COLO829 (cell line): Measurements from ENCODE around the gene ERH.
"Not testable (repeated sequence)": the region's sequence is repeated elsewhere in the genome, so short reads cannot be mapped to it uniquely, and the experiment has no call there.

Experiments
- DNase-seq: peaks from one replicate; pipeline ENCODE4 v3.0.0; 2012; ENCODE audit warnings: low spot score

ERH gene

DNA sequence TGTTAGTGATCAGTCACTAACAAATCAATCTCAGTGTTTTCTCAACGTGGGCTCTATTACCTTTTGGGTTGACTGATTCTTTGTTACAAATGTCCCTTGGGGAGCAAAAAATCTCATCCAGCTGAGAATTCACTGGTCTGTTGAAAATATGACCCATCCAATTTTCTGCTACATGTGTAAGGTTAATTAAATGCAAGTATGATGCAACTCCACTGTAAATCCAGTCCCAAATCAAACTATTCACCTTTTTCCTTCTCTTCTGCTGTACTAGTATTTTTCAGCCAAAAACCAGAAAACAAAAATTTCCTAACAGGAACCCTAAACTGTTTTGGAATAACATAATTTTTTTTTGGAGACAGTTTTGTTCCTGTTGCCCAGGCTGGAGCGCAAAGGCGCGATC is 2.2 kb downstream of the ERH start:
- DNase-seq = no peak

DNA sequence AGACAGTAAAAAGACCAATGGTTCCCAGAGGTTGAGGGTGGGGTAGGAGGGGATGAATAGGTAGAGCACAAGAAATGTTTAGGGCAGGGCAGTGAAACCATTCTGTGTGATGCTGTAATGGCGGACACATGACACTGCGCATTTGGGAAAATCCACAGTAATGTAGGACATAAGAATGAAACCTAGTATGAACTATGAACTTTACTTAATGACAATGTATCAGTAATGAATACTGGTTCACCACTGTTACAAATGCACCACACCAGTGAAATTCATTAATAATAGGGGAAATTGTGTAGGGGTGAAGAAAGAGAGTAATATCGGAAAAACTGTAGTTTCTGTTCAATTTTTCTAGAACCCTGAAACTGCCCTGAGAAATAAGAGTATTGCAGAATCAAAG is 5.6 kb downstream of the ERH start:
- no peak for DNase-seq

DNA sequence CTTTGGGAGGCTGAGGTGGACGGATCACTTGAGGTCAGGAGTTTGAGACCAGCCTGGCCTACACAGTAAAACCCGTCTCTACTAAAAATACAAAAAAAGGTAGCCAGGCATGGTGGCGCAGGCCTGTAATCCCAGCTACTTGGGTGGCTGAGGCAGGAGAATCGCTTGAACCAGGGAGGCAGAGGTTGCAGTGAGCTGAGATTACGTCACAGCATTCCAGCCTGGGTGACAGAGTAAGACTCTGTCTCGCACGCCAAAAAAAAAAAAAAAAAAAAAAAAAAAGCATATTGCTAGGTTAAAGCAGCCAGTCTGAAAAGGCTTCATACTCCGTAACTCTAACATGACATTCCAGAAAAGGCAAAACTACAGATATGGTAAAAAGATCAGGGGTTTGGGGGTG is 6.7 kb downstream of the ERH start:
- DNase-seq = not testable (repeated sequence)

DNA sequence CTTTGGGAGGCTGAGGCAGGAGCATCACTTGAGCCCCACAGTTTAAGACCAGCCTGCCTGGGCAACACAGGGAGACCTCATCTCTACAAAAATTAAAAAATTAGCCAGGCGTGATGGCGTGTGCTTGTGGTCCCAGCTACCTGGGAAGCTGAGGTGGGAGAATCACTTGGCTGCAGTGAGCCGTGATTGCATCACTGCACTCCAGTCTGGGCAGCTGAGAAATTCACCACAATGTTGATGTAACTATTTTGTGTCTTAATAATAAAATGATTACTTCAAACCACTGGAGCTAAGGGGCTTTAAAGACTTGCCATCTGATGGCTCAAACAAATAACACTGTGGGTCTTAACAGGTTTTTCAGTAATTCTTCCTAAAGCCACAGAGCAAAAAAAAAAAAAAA is 10.8 kb downstream of the ERH start:
- DNase-seq = no peak

DNA sequence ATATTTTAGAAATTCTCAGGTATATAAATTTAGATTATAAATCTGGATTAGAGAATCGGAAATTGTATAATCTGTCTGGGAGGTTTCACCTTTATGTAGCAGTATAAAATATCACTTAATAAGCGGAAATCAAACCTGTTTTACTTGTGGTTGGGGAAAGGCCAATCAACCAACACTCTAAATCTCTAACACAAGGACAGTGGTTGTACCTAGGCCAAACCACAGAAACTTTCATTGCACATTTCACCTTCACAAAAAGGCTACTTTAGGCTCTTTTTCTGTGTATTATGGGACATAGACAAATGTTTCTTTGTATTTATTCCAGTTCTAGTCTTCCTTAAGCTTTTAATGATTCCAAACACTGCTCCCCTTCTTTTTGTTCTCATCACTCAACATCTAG is 19.8 kb downstream of the ERH start:
- peak; percentile 20 for DNase-seq

DNA sequence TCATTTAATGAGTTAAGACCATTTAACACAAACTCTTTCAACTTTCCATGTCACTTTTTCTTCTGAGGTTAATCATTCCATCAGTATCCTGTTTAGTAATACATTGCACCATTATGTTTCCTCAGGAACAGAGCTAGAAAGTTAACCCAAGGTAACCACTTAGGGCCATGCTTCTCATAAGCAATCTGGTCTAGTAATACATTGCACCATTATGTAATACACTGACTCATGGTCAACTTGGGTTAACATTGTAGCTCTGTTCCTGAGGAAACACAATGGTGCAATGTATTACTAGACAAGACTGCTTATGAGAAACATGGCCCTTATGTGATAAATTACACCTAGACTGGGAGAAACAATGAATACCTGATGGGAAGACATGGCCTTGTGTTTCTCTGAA is 21.7 kb downstream of the ERH start:
- DNase-seq = peak; percentile 17

DNA sequence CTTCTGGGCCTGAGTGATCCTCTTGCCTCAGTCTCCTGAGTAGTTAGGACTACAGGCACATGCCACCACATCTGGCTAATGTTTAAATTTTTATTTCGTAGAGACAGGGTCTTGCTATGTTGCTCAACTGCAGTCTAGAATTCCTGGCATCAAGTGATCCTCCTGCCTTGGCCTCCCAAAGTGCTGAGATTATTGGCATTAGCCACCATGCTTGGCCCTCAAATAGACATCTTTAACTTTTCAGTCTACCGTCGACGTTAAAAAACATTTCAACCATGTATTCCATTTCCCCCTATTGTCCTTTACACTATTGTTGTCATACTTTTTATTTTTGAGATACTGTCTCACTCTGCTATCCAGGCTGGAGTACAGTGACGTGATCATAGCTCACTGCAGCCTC is 22.4 kb downstream of the ERH start:
- DNase-seq = no peak

DNA sequence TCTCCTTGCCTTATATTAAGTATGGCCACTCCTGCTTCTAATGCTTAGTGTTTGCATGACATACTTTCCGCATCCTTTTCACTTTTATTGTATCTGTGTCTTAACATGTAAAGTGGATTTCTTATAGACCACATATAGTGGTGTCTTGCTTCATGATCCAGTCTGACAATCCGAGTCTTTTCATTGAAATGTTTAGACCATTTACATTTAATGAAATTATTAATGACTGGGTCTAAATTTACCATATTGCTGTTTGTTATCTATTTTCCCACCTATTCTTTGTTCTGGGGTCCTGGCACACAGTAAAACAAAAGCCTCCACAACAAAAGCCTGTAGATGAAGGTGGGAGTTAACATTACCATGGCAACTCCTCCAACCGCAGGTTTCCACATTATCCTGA is 22.9 kb downstream of the ERH start:
- no peak for DNase-seq

DNA sequence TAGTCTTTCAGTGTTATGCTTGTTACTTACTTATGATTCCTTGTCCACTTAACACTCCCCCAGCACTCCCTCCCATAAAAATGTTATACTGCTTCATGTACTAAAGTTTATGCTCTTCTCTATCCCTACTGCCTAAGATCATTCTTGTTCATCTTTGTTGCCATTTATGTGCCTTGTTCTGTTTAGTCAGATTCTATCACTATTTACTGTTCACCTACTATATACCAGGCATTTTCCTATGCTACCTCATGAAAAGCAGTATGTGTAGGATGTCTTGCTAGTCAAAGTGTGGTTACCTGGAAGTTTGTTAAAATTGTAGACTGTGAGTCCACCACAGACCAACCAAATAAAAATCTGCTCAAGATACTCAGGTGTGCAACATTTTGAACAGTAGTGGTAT is 23.9 kb downstream of the ERH start:
- no peak for DNase-seq

DNA sequence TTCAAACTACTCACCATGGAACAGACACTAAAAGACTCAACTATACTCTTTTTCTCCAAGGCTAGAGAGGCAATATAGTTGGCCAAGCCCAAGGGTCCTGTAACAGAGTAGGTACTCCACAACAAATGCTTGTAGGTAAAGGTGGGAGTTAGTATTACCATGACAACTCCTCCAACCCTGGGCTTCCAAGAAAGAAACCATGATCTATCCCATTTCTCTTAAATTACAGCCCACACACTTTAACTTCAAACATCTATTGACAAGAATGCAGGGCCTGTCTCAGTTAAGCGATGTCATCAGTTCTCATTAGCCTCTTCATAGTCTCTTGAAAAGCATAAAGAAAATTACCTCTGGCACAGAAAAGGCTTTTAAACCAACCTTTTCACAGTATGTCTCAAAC is 25.0 kb downstream of the ERH start:
- DNase-seq = no peak

DNA sequence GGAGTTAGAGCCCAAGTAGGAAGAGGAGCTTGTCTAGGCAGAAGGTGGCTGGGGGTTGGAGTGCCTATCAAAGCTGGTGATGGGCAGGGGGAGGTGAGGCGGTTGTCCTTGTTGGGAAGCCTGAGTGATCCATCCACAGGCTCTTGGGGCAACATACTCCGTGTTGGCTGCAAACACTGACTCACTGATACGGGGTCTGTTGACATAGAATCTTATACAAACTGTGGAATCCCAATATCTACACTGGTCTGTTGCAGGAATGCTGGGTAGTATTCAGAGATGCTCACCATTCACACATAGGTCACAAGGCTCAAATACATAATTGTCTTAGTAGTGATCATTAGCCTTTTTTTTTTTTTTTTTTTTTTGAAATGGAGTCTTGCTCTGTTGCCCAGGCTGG is 26.0 kb downstream of the ERH start:
- DNase-seq = no peak

DNA sequence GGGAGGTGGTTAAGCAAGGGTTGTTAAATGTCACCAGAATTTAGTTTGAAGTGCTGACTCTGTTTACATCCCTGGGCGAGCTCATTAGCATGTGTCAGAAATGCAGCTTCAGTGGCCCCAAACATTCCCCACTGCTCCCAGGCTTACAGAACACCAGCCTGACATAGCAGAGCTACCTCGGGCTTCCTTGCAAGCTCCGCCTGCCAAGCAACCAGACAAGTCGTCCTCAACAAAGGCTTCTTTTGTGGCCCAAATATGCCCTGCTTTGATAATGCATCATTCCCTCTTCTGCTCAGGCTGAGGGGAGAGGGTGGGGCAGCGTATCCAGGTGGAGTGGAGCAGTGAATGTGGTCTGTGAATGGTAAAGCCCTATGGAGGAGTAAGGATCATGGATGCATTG is 28.0 kb downstream of the ERH start:
- peak; percentile 16 for DNase-seq

DNA sequence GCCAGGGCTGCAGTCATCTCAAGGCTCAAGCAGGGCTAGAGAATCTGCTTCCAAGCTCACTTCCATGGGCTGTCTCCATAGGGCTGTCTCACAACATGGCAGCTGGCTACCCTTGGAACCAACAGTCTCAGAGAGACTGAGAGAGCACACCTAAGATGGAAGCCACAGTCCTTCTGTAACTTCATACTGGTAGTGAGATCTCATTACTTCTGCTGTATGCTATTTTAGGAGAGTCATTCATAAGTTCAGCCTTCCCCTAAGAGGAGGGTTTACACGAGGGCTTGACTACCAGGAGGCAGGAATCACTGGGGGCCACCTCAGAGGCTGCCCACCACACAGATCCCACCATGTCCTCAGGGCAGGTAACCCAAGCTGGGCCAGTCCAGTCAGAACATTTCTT is 29.7 kb downstream of the ERH start:
- DNase-seq = no peak

DNA sequence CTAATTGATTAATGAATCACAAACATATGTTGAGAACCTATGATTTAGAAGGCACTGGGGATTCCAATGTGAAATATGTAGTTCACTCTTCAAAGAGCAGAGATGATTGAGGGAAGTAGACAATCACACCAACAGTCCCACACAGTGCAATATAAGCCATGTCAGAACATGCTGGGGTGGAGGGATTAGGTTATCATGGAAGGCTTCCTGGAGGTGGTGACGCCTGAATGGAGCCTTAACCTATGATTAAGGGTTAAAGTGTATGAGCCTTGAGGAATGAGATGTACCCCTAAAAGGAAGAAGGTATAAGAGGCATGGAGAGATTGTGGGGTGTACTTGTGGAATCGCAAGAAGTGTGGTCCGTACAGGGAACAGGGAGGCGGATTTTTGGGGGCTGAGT is 31.3 kb downstream of the ERH start:
- DNase-seq = no peak

DNA sequence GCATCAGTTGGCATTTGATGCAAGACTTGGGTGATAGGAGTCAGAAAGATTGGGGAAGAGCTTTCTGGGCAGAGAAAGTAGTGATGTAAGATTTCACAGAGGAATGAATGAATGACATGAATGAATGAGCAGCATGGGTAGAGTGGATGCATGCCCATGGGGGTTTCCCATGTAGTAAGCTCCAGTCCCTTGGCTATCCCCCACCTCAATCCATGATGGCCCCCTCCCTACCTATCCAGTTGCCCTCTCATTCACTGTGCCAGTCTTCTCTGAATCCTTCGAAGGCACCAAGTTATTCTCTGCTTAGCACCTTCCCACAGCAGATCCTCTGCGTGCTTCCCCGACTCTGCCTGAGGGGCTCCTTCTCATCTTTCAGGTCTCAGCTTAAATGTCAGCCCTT is 32.0 kb downstream of the ERH start:
- no peak for DNase-seq

DNA sequence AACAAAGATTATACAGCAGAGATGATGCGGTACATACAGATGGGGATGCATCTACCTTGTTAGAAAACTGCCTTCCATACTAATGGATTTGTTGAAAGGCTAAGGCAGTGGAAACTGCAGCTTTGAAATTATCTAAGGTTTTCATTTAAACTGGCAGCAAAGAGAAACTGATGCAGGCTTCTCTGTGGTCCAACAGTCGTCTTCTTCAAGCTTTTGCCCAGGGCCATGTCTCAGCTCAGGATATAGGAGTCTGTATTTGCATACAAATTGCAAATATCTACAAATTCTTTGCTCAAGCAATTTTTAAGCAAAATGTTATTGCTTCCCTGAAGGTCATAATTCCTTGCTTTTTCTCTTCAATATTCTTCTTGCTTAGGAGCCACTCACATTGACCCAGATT is 33.7 kb downstream of the ERH start:
- no peak for DNase-seq

DNA sequence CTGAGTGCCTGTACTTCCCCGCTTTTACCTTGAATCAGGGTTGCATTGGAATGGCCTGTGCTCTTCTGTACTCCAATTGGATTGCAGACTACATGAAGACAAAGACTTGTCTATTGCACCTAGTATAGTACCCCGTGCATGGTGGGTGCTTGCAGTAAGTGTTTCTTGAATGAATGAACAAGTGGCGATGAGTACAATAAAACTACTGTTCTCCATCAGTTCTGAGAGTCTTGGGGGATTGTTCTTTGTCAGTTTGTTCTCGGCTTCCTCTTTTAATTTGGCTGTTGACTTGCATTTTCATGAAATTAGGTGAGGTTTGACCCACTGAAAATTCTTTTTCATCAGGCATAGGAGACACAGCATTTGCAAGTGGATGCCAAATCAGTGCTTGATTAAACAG is 34.1 kb downstream of the ERH start:
- peak; percentile 85 for DNase-seq

DNA sequence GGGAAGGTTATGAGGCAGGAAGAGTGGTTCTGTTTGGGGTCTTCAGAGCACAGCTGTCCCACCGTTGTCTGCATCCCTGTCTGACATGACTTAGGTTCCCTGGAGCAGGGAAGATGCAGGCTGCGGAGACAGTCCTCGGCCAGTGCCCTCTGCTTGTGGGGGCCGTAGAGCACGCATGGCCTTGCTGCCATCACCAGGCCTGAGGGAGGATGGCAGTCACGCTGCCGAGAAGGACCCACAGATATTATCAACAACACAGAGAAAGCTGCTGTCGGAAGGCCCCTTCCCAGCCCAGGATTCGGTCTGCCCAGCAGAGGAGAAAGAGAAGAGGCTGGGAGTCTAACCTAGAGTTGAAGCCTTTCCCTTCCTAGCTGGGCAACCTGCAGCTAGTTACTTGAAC is 35.0 kb downstream of the ERH start:
- DNase-seq = no peak

DNA sequence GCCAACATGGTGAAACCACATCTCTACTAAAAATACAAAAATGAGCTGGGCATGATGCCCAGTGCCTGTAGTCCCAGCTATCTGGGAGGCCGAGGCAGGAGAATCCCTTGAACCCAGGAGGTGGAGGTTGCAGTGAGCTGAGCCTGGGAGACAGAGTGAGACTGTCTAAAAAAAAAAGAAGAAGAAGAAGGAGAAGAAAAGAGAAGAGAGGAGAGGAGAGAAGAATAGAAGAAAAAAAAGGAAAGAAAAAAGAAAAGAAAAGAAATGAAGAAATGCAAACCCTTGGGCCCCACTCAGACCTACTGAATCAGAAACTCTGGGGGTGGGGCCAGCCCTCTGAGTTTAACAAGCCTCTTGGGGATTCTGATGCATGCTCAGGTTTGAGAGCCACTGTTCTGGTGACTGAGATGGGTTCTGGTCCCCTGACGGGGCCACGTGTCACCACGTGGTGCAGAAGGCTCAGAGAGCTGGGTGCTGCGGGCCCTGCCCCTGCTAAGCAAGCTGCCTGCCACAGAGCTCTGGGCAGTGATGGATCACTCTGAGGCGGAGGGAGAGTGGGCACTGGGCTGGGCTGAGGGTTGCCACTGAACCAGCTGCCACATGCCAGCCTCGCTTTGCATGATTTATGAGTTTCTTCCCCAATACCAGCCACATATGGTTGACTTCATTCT is 37.5 kb downstream of the ERH start:
- DNase-seq = no peak

DNA sequence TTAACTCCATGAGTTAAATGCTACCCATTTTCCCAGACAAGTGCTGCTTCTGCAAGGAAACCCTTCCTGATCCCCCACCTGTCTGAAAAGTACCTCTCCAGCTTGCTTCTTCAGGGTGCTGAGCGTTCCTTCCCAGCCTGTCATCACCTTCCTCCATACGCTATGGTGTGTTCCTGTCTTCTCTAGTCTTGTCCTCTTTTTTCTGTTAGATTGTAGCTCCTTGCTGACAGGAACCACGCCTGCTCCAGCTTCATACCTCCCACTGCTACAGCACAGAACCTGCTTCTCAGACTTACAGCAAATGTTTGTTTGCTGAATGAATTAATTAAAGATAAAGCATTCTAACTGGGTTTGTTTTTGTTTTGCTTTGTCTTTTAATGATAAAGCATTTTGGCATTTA is 39.1 kb downstream of the ERH start:
- DNase-seq = no peak

DNA sequence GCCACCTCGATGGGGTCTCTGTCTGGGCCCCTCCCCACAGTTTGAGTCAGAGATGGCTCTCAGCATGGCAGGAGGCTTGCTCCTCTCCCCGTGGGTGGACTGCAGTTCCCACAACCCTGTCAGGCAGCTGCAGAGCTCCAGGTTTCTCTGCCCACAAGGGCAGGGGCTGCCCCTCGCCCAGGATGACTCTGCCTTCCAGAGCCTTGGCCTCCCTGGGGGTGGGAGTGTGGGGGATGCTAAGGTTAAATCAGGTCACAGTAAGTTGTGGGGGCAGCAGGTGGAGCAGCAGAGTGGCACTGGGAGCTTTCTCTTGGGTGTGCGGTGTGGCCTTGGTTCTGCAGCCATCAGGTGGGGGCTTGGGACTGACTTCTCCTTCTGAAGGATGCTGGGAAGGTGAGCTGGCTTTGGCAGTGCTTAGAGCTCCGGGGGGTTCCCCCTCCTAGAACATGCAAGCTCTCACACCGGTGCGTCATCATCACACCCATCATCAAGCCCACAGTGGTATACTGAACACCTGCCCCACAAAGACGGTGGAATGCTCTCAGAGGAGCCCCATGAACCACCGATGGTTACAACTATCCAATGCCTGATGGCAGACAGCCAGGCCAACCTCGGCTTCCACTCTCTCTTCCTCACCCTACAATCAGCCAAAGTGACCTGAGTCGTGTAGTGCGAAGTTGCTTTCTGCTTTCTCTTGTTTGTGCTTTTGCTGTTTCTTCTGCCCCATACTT is 39.7 kb downstream of the ERH start:
- DNase-seq = no peak

DNA sequence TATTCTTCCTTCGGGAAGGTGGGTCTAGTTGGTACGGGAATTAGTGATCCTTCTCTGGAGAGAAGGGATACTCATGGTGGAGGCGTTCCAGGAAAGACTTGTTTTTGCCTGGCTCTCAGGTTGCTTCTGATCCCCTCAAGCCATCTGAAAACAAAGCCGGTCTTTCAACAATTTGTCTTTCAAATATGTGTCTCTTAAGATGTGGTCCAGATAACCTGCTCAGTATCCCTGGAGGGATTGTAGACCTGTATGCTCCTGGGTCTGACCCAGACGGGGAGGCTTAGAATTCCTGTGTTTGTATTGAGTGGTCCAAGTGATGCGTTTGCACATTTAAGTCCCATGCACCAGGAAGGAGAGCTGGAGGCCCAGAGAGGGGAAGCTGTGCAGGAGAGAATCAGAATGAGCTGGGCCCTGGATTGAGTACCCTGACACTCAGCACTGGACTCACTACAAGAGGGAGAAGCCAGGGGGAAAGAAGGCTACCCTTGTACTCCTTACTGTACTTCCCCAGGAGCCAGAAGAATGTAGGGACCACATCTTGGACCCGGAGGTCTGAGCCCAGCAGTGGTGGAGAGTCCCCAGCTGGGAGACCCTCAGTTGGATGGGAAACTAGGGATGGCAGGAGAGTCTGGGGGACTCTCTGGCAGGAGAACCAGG is 40.4 kb downstream of the ERH start:
- DNase-seq = no peak

DNA sequence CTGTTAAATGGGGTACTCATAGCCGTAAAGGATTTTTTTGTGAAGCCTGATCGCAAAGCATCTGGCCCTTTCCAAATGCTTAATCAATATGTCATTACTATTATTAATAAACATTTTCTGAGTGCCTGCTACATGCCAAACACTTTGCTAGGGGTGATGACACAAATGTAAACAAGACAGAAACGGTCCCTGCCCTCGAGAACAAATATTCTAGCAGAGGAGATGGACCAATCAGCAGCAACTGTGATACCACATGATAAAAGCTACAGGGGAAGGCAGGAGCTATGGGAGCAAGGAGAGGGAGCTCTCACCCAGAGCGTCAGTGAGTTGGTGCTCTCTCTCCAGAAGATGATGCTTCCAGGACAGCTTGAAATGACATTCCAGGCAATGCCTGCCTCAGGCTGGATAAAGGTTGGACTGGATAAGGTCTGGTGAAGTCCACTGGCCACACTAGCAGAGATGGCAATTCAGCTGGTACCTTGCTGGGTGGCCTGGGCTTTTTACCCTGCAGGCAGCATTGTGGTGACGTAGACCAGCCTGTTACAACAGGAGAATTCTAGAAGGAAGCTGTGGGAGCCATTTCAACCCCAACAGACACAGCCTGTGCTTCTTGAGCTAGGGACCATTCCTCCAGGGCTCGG is 41.1 kb downstream of the ERH start:
- no peak for DNase-seq
